Activated CD8-positive, alpha-beta T cell treated with anti-CD3 and anti-CD28 coated beads, Interleukin-2, amount 10 ng/mL, durations not matched to agents 7 days and 5 days (primary cell): ENCODE data around the gene IFI44L. TPM values are rescaled to one million over a fixed set of nuclear protein-coding genes. Genes with fewer than 3 reads are reported as not detected.

Experiments
- ATAC-seq: fragments of 150-1000 bp; cut with Tn5 transposase; one replicate; pipeline ENCODE4 v1.10.0; 2021; ENCODE audit warnings: moderate library complexity
- CTCF ChIA-PET: fragments of 350-600 bp; sonication (Branson Sonifier 250); formaldehyde crosslinking; loops from one replicate; lab custom pipeline; 2021; ENCODE audit warnings: antibody characterized with exemption; lab: Charles Lee
- POLR2A ChIA-PET: fragments of 350-600 bp; sonication (Branson Sonifier 250); formaldehyde crosslinking; loops from one replicate; lab custom pipeline; 2021; ENCODE audit warnings: antibody characterized with exemption; lab: Charles Lee
- DNase-seq: peaks from one replicate; pipeline ENCODE4 v3.0.0-alpha.2; 2020
- H3K27ac Mint-ChIP-seq: one replicate; pipeline ENCODE4 v1.8.0; 2021; ENCODE audit warnings: mild to moderate bottlenecking, mixed read lengths
- H3K27me3 Mint-ChIP-seq: one replicate; pipeline ENCODE4 v1.8.0; 2021; ENCODE audit warnings: low read depth, mixed read lengths
- H3K36me3 Mint-ChIP-seq: one replicate; pipeline ENCODE4 v1.8.0; 2021; ENCODE audit warnings: low read depth, mixed read lengths
- H3K4me1 Mint-ChIP-seq: one replicate; pipeline ENCODE4 v1.8.0; 2021; ENCODE audit warnings: low read depth, mixed read lengths
- H3K4me3 Mint-ChIP-seq: one replicate; pipeline ENCODE4 v1.8.0; 2021; ENCODE audit warnings: mild to moderate bottlenecking, mixed read lengths
- H3K9me3 Mint-ChIP-seq: one replicate; pipeline ENCODE4 v1.8.0; 2022; ENCODE audit warnings: mixed read lengths; ENCODE audit not compliant: insufficient read depth
- total RNA-seq, 2 experiments: library from RNA; stranded (reverse); gene quantifications; one replicate each; pipeline ENCODE4 v1.2.3, GENCODE V29; 2021

Gene IFI44L
- total RNA-seq, 2 experiments from 2014 or later = 181 to 191 TPM

- no peak overlapping the region for H3K27ac Mint-ChIP-seq
- peaks cover 68% of the 10 kb centered on the region for H3K4me1 Mint-ChIP-seq
- H3K9me3 Mint-ChIP-seq = peaks cover 19% of the 10 kb centered on the region
- ChIA-PET CTCF (interaction anchor here (1.2 kb wide), 1 partner anchor 11 kb away, joined by 3 read pairs; no protein-coding TSS in a partner anchor), POLR2A (no interaction called here)
- no peaks in the 10 kb centered on the region for H3K27me3 Mint-ChIP-seq
- peaks cover 96% of the 10 kb centered on the region for H3K36me3 Mint-ChIP-seq
- H3K4me3 Mint-ChIP-seq = no peak overlapping the region
- DNase-seq (no peak), ATAC-seq (no peak)
Observed at GRCh38 chr1:78640462-78640861, 20.2 kb downstream of the IFI44L start.

GRCh38 chr1:78641558-78641957 lies 21.3 kb downstream of the IFI44L start:
- POLR2A ChIA-PET = interaction anchor here (1.1 kb wide), 1 partner anchor 21 kb away, joined by 4 read pairs; the partner anchor contains the start of gene IFI44L
- Mint-ChIP-seq H3K4me1 (peaks cover 73% of the 10 kb centered on the region), H3K4me3 (no peak overlapping the region), H3K27me3 (no peaks in the 10 kb centered on the region), H3K9me3 (peaks cover 19% of the 10 kb centered on the region), H3K36me3 (peaks cover 99% of the 10 kb centered on the region), H3K27ac (no peak overlapping the region)
- ATAC-seq (no peak), DNase-seq (no peak)
- CTCF ChIA-PET = interaction anchor here (1.0 kb wide), 1 partner anchor 21 kb away, joined by 3 read pairs; the partner anchor contains the start of gene IFI44L

- ChIA-PET CTCF (interaction anchor here (0.9 to 1.1 kb wide), 2 partner anchors 17 to 22 kb away, joined by 3 to 4 read pairs; no protein-coding TSS in a partner anchor), POLR2A (interaction anchor here (1.1 to 2.2 kb wide), 3 partner anchors 20 to 25 kb away, joined by 3 to 8 read pairs (median 4); partner anchors contain the start of gene IFI44L)
- DNase-seq (peak; percentile 41), ATAC-seq (peak; percentile 41)
- Mint-ChIP-seq H3K9me3 (peaks cover 24% of the 10 kb centered on the region), H3K27me3 (no peaks in the 10 kb centered on the region), H3K36me3 (peaks cover 88% of the 10 kb centered on the region), H3K4me1 (peaks cover 69% of the 10 kb centered on the region), H3K4me3 (peak overlapping the region; percentile 44), H3K27ac (peak overlapping the region; percentile 82)
Observed at GRCh38 chr1:78645723-78646122, 25.5 kb downstream of the IFI44L start.

GRCh38 chr1:78647238-78647637 lies 27.0 kb downstream of the IFI44L start:
- ATAC-seq (no peak), DNase-seq (no peak)
- no peaks in the 10 kb centered on the region for H3K27me3 Mint-ChIP-seq
- peaks cover 65% of the 10 kb centered on the region for H3K4me1 Mint-ChIP-seq
- POLR2A ChIA-PET = interaction anchor here (1.4 to 2.2 kb wide), 3 partner anchors 19 to 21 kb away, joined by 3 to 4 read pairs (median 3); no protein-coding TSS in a partner anchor
- peaks cover 87% of the 10 kb centered on the region for H3K36me3 Mint-ChIP-seq
- H3K27ac Mint-ChIP-seq = peak overlapping the region; percentile 43
- CTCF ChIA-PET = interaction anchor here (1.6 kb wide), 2 partner anchors 25 to 30 kb away, joined by 4 read pairs; no protein-coding TSS in a partner anchor
- peaks cover 23% of the 10 kb centered on the region for H3K9me3 Mint-ChIP-seq
- H3K4me3 Mint-ChIP-seq = no peak overlapping the region

GRCh38 chr1:78649628-78650027 lies 29.4 kb downstream of the IFI44L start, which contains the start of gene IFI44:
Gene IFI44 (plus strand): TSS chr1:78649831. CDS start chr1:78650196, 365 bp downstream.
- H3K27ac Mint-ChIP-seq = peak within 1 kb of the TSS; percentile 91
- peak; percentile 82 for DNase-seq
- ATAC-seq = peak; percentile 92
- CTCF ChIA-PET = interaction anchor here (0.9 to 1.2 kb wide), 5 partner anchors 26 to 43 kb away, joined by 3 to 14 read pairs (median 5); partner anchors contain the start of gene IFI44L
- no peaks in the 10 kb centered on the region for H3K27me3 Mint-ChIP-seq
- H3K4me3 Mint-ChIP-seq = peak within 1 kb of the TSS; percentile 94
- POLR2A ChIA-PET = interaction anchor here (0.6 to 1.6 kb wide), 10 partner anchors 16 to 671 kb away, joined by 3 to 32 read pairs (median 4); partner anchors contain the start of genes DNAJB4, FUBP1 and IFI44L
- H3K36me3 Mint-ChIP-seq = peaks cover 78% of the 10 kb centered on the region
- peaks cover 61% of the 10 kb centered on the region for H3K4me1 Mint-ChIP-seq
- H3K9me3 Mint-ChIP-seq = peaks cover 5% of the 10 kb centered on the region

- peaks cover 5% of the 10 kb centered on the region for H3K9me3 Mint-ChIP-seq
- no peaks in the 10 kb centered on the region for H3K27me3 Mint-ChIP-seq
- peak overlapping the region; percentile 94 for H3K4me3 Mint-ChIP-seq
- ATAC-seq (peak; percentile 4), DNase-seq (no peak)
- ChIA-PET POLR2A (interaction anchor here (0.6 to 1.6 kb wide), 8 partner anchors 15 to 671 kb away, joined by 3 to 32 read pairs (median 6); partner anchors contain the start of genes FUBP1 and IFI44L), CTCF (interaction anchor here (0.9 to 1.2 kb wide), 4 partner anchors 28 to 43 kb away, joined by 3 to 14 read pairs (median 4); partner anchors contain the start of gene IFI44L)
- H3K27ac Mint-ChIP-seq = peak overlapping the region; percentile 85
- peaks cover 77% of the 10 kb centered on the region for H3K36me3 Mint-ChIP-seq
- H3K4me1 Mint-ChIP-seq = peaks cover 61% of the 10 kb centered on the region
Observed at GRCh38 chr1:78650114-78650660, 29.9 kb downstream of the IFI44L start.

- POLR2A ChIA-PET = interaction anchor here (0.7 to 2.3 kb wide), 9 partner anchors 8 to 673 kb away, joined by 3 to 21 read pairs (median 4); partner anchors contain the start of genes DNAJB4 and IFI44L
- peak overlapping the region; percentile 94 for H3K4me3 Mint-ChIP-seq
- H3K9me3 Mint-ChIP-seq = peaks cover 5% of the 10 kb centered on the region
- H3K36me3 Mint-ChIP-seq = peaks cover 77% of the 10 kb centered on the region
- DNase-seq = peak; percentile 35
- CTCF ChIA-PET = interaction anchor here (0.6 to 1.1 kb wide), 5 partner anchors 12 to 34 kb away, joined by 3 to 5 read pairs (median 3); partner anchors contain the start of gene IFI44L
- peaks cover 60% of the 10 kb centered on the region for H3K4me1 Mint-ChIP-seq
- ATAC-seq = peak; percentile 48
- H3K27me3 Mint-ChIP-seq = no peaks in the 10 kb centered on the region
- peak overlapping the region; percentile 85 for H3K27ac Mint-ChIP-seq
Observed at GRCh38 chr1:78651241-78651640, 31.0 kb downstream of the IFI44L start.

GRCh38 chr1:78652019-78652560 lies 31.8 kb downstream of the IFI44L start:
- Mint-ChIP-seq H3K27ac (peak overlapping the region; percentile 85), H3K27me3 (no peaks in the 10 kb centered on the region), H3K9me3 (peaks cover 5% of the 10 kb centered on the region), H3K4me3 (peak overlapping the region; percentile 94), H3K36me3 (peaks cover 73% of the 10 kb centered on the region), H3K4me1 (peaks cover 52% of the 10 kb centered on the region)
- ChIA-PET CTCF (no interaction called here), POLR2A (interaction anchor here (0.6 to 2.3 kb wide), 3 partner anchors 29 to 32 kb away, joined by 4 to 21 read pairs (median 18); partner anchors contain the start of gene IFI44L)
- ATAC-seq (no peak), DNase-seq (no peak)

- H3K4me3 Mint-ChIP-seq = no peak overlapping the region
- no peaks in the 10 kb centered on the region for H3K27me3 Mint-ChIP-seq
- peaks cover 79% of the 10 kb centered on the region for H3K36me3 Mint-ChIP-seq
- DNase-seq (no peak), ATAC-seq (no peak)
- H3K27ac Mint-ChIP-seq = peak overlapping the region; percentile 41
- H3K4me1 Mint-ChIP-seq = peaks cover 49% of the 10 kb centered on the region
- CTCF ChIA-PET = interaction anchor here (1.0 to 1.5 kb wide), 2 partner anchors 17 to 39 kb away, joined by 4 to 5 read pairs; partner anchors contain the start of gene IFI44L
- H3K9me3 Mint-ChIP-seq = no peaks in the 10 kb centered on the region
- POLR2A ChIA-PET = no interaction called here
Observed at GRCh38 chr1:78658901-78659300, 38.7 kb downstream of the IFI44L start.

- Mint-ChIP-seq H3K4me3 (no peak overlapping the region), H3K27me3 (no peaks in the 10 kb centered on the region), H3K4me1 (peaks cover 22% of the 10 kb centered on the region), H3K9me3 (no peaks in the 10 kb centered on the region), H3K36me3 (peaks cover 61% of the 10 kb centered on the region), H3K27ac (no peak overlapping the region)
- ChIA-PET CTCF (interaction anchor here (1.4 to 4.4 kb wide), 3 partner anchors 9 to 47 kb away, joined by 5 to 21 read pairs (median 14); no protein-coding TSS in a partner anchor), POLR2A (no interaction called here)
- ATAC-seq = no peak
- no peak for DNase-seq
Observed at GRCh38 chr1:78663923-78664322, 43.7 kb downstream of the IFI44L start.

- Mint-ChIP-seq H3K27ac (no peak overlapping the region), H3K4me3 (no peak overlapping the region), H3K36me3 (peaks cover 58% of the 10 kb centered on the region), H3K9me3 (no peaks in the 10 kb centered on the region), H3K4me1 (peaks cover 16% of the 10 kb centered on the region), H3K27me3 (no peaks in the 10 kb centered on the region)
- ATAC-seq (no peak), DNase-seq (no peak)
- CTCF ChIA-PET = interaction anchor here (1.0 to 4.4 kb wide), 4 partner anchors 8 to 47 kb away, joined by 3 to 21 read pairs (median 10); no protein-coding TSS in a partner anchor
- POLR2A ChIA-PET = interaction anchor here (0.9 to 1.4 kb wide), 2 partner anchors 15 to 661 kb away, joined by 3 to 6 read pairs; partner anchors contain the start of gene IFI44
Observed at GRCh38 chr1:78664763-78665162, 44.5 kb downstream of the IFI44L start.
